ENCODE data around the gene ELAC2.

The ELAC2 gene

GRCh38 chr17:12947047-12947446, 70.8 kb downstream of the ELAC2 start:
- no peak for DNase-seq
